GM21723 (cell line): ENCODE results near the gene ING4.

Source experiments
- ATAC-seq: cut with Tn5 transposase; IDR thresholded peaks from one replicate; pipeline ENCODE4 v1.9.1; 2021; ENCODE audit warnings: mild to moderate bottlenecking, moderate library complexity; ENCODE audit not compliant: unreplicated experiment

The ING4 gene

GRCh38 chr12:6688543-6688998 is 25.7 kb upstream of the ING4 start:
- peak; percentile 2 for ATAC-seq

- ATAC-seq, result no peak
Measured at GRCh38 chr12:6685814-6686213, 22.9 kb upstream of the ING4 start.

- ATAC-seq, result no peak
Measured at GRCh38 chr12:6684609-6685008, 21.7 kb upstream of the ING4 start.

- no peak for ATAC-seq
Measured at GRCh38 chr12:6676962-6677361, 14.0 kb upstream of the ING4 start.

- no peak for ATAC-seq
Measured at GRCh38 chr12:6672143-6672542, 9.2 kb upstream of the ING4 start.

GRCh38 chr12:6667559-6668210 is 4.8 kb upstream of the ING4 start:
- ATAC-seq, result no peak

GRCh38 chr12:6666211-6666610 is 3.3 kb upstream of the ING4 start:
- no peak for ATAC-seq

GRCh38 chr12:6664902-6665301 is 2.0 kb upstream of the ING4 start:
- no peak for ATAC-seq

GRCh38 chr12:6662602-6662905 is 365 bp downstream of the ING4 start:
- peak; percentile 17 for ATAC-seq

- ATAC-seq, result no peak
Measured at GRCh38 chr12:6653987-6654386, 8.9 kb downstream of the ING4 start.

- no peak for ATAC-seq
Measured at GRCh38 chr12:6653342-6653741, 9.6 kb downstream of the ING4 start.

GRCh38 chr12:6652391-6652790 is 10.5 kb downstream of the ING4 start:
- ATAC-seq, result no peak

- ATAC-seq, result no peak
Measured at GRCh38 chr12:6650832-6651231, 12.1 kb downstream of the ING4 start.

- ATAC-seq, result no peak
Measured at GRCh38 chr12:6647083-6647604, 15.8 kb downstream of the ING4 start, which contains the start of gene ACRBP. ACRBP (minus strand) TSS chr12:6647432; CDS start chr12:6647366, 66 bp downstream.

GRCh38 chr12:6646276-6647082 is 16.4 kb downstream of the ING4 start:
- ATAC-seq, result no peak

- ATAC-seq, result no peak
Measured at GRCh38 chr12:6644903-6645302, 18.0 kb downstream of the ING4 start.

- ATAC-seq, result no peak
Measured at GRCh38 chr12:6644257-6644596, 18.7 kb downstream of the ING4 start.

GRCh38 chr12:6643569-6644256 is 19.2 kb downstream of the ING4 start:
- no peak for ATAC-seq

- no peak for ATAC-seq
Measured at GRCh38 chr12:6641131-6641530, 21.8 kb downstream of the ING4 start.

GRCh38 chr12:6640497-6640896 is 22.4 kb downstream of the ING4 start:
- no peak for ATAC-seq

GRCh38 chr12:6639151-6639801 is 23.6 kb downstream of the ING4 start:
- no peak for ATAC-seq
